ENCODE data around the gene LRP5.

- TF ChIP-seq CTCF (IDR thresholded peaks at IDR 0.05) = no peak
- TF ChIP-seq POLR2A (IDR thresholded peaks at IDR 0.05) = no peak
These were observed 39.2 kb upstream of the LRP5 start for GRCh38 chr11:68273026-68273738.
